Activated CD4-positive, alpha-beta T cell treated with anti-CD3 and anti-CD28 coated beads, Interleukin-2, amount 10 ng/mL, durations not matched to agents 7 days and 5 days (primary cell): ENCODE results near the gene GGT6. TPM values are rescaled to one million over a fixed set of nuclear protein-coding genes. Genes with fewer than 3 reads are reported as not detected.

Source experiments
- CTCF ChIA-PET: fragments of 350-600 bp; sonication (Branson Sonifier 250); formaldehyde crosslinking; loops from one replicate; lab custom pipeline; 2021; ENCODE audit warnings: antibody characterized with exemption; lab: Charles Lee
- POLR2A ChIA-PET: fragments of 350-600 bp; sonication (Branson Sonifier 250); formaldehyde crosslinking; loops from one replicate; lab custom pipeline; 2021; ENCODE audit warnings: antibody characterized with exemption; lab: Charles Lee
- DNase-seq: peaks from one replicate; pipeline ENCODE4 v3.0.0-alpha.2; 2020
- H3K27ac Mint-ChIP-seq: one replicate; pipeline ENCODE4 v1.8.0; 2021; ENCODE audit warnings: mild to moderate bottlenecking, moderate library complexity, mixed read lengths
- H3K27me3 Mint-ChIP-seq: one replicate; pipeline ENCODE4 v1.8.0; 2021; ENCODE audit warnings: mixed read lengths
- H3K36me3 Mint-ChIP-seq: one replicate; pipeline ENCODE4 v1.8.0; 2021; ENCODE audit warnings: low read depth, mixed read lengths
- H3K4me1 Mint-ChIP-seq: one replicate; pipeline ENCODE4 v1.8.0; 2021; ENCODE audit warnings: mixed read lengths
- H3K4me3 Mint-ChIP-seq: one replicate; pipeline ENCODE4 v1.8.0; 2021; ENCODE audit warnings: mild to moderate bottlenecking, moderate library complexity, mixed read lengths
- H3K9me3 Mint-ChIP-seq: one replicate; pipeline ENCODE4 v1.8.0; 2021; ENCODE audit warnings: mixed read lengths
- total RNA-seq, 2 experiments: library from RNA; stranded (reverse); gene quantifications; one replicate each; pipeline ENCODE4 v1.2.3, GENCODE V29; 2021

Gene GGT6
- total RNA-seq, 2 experiments from 2014 or later, result not detected

DNA sequence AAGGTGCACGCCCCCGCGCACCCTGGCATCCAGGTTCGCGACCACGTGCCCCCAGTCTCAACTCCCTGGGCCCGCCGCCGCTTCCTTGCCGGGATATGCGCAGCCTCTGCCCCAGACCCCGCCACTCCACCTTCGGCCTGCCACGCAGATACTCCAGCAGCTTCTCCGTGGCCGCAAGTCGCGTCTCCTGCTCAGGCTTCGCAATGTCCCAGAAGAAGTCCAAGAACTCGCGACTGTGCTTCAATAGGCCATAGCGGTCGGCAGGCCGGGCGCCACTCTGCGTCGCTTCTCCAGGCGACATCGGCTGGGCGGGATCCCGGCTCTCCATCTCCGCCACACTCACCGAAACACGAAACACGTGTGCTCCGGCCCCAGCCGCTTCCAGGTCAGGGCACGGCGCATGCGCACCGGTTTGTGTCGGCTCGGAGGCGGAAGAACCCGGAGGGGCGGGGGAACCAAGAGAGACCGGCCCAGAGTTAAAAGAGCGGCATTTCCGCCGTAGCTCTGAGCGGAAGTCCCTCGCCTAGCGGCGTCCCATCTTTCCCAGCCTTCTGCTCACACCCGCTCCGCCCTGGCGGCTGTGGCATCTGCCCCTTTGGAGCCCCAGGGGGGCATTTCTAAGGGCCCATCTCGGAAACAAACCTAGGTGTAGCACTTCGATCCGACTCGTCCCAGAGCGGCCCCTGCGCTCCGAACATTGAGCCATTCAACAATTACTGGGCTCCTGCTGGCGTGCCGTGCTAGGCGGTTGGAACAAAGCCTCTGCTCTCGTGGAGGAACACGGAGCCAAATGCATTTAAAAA is 5.2 kb downstream of the GGT6 start, which contains the start of gene MYBBP1A:
Gene MYBBP1A (minus strand): TSS at position 388 of the 803 bp plus-strand sequence. CDS start 60 bp downstream, at position 328.
- Mint-ChIP-seq H3K4me1 (peaks cover 30% of the 10 kb centered on the region), H3K4me3 (peak within 1 kb of the TSS; percentile 89), H3K27ac (peak within 1 kb of the TSS; percentile 84), H3K9me3 (no peaks in the 10 kb centered on the region), H3K36me3 (peaks cover 19% of the 10 kb centered on the region), H3K27me3 (no peaks in the 10 kb centered on the region)
- POLR2A ChIA-PET, result no interaction called here
- DNase-seq, result peak; percentile 97
- CTCF ChIA-PET, result interaction anchor here (0.6 to 1.0 kb wide), 3 partner anchors 10 to 215 kb away, joined by 3 to 4 read pairs (median 4); no protein-coding TSS in a partner anchor

DNA sequence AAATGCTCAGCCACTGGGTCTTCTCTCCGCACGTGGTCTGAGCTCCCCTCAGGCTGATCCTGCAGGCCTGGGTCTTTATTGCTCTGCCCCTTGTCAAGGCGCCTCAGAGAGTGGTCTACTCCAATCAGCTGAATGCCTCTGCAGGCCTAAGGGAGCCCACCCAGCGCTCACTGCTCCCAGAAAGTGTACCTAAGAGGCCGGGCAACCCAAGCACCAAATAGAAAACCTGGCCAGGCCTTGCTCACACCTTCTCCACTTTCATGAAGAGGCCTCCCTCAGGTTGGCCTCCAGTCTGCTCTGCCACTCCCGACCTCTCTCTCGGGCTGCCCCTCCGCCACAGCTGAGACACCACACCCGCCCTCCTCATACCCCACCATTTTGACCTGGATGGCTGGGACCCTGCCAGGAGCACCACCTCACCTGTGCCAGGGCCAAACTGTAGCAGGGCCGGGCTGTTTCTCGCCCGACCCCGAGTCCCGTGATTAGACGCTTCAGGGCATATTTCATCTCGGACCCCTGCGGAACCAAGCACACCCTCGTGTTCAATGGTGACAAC is 5.9 kb downstream of the GGT6 start:
- DNase-seq, result no peak
- CTCF ChIA-PET, result interaction anchor here (0.6 to 1.5 kb wide), 2 partner anchors 11 to 216 kb away, joined by 3 to 4 read pairs; no protein-coding TSS in a partner anchor
- peaks cover 20% of the 10 kb centered on the region for H3K36me3 Mint-ChIP-seq
- no peaks in the 10 kb centered on the region for H3K27me3 Mint-ChIP-seq
- no peaks in the 10 kb centered on the region for H3K9me3 Mint-ChIP-seq
- H3K4me1 Mint-ChIP-seq, result peaks cover 30% of the 10 kb centered on the region
- POLR2A ChIA-PET, result no interaction called here
- H3K4me3 Mint-ChIP-seq, result peak overlapping the region; percentile 89
- peak overlapping the region; percentile 84 for H3K27ac Mint-ChIP-seq

DNA sequence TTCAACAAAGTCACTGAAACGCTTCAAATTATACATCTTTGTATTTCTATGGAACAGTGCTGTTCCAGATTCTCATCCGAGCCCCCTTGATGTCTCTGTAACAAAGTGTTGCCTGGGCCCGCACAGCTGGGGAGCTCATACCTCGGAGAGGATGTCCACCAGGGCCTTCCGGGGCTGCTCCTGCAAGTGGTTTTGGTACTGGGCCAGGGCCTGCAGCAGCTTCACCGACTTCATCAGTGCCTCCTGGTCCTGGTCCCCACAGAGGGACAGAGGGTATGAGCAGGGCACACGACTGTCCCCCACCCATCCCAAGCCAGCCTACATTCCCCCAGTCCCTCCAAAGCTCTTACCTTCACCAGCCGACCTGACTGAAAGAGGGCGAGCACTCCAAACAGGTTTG is 6.7 kb downstream of the GGT6 start:
- POLR2A ChIA-PET, result no interaction called here
- Mint-ChIP-seq H3K4me3 (peak overlapping the region; percentile 89), H3K4me1 (peaks cover 30% of the 10 kb centered on the region), H3K36me3 (peaks cover 20% of the 10 kb centered on the region), H3K27me3 (no peaks in the 10 kb centered on the region), H3K27ac (peak overlapping the region; percentile 84), H3K9me3 (no peaks in the 10 kb centered on the region)
- CTCF ChIA-PET, result interaction anchor here (0.6 to 2.5 kb wide), 4 partner anchors 11 to 147 kb away, joined by 3 to 10 read pairs (median 4); no protein-coding TSS in a partner anchor
- DNase-seq, result no peak

DNA sequence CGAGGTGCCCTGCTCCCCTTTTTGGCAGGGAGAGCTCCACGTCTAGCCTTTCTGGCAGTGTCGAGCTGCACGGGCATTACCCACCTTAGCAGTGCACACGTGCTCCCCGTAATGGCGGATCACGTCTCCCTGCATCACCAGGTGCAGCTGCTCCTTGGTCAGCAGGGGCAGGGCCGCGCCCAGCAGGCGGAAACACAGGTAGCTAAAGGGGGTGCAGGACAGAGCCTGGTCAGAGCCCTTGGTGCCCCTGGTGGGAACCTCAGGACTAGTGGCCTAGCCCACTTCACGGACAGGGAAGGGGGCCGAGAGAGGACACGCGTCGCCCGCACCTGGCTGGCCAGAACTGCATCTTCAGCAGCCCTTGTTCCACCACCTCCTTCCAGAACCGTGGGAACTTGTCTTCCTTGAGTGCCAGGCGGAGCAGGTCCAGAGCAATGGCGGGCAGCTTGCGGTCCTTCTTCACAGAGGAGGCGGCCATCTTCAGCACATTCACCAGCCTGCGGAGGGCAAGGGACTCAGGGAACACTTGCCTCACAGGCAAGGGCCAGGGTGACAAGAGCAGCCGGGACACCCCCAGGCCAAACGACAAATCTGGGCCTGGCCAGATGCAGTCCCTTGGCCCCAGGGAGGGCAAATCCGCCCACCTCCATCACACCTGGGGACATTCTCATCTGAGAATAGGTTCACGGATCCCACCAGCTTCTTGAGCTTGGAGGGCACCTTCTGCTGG is 8.4 kb downstream of the GGT6 start:
- Mint-ChIP-seq H3K27ac (no peak overlapping the region), H3K4me1 (peaks cover 30% of the 10 kb centered on the region), H3K4me3 (no peak overlapping the region), H3K27me3 (no peaks in the 10 kb centered on the region), H3K36me3 (peaks cover 24% of the 10 kb centered on the region), H3K9me3 (no peaks in the 10 kb centered on the region)
- CTCF ChIA-PET, result interaction anchor here (1.1 to 2.5 kb wide), 3 partner anchors 11 to 43 kb away, joined by 5 to 10 read pairs (median 5); no protein-coding TSS in a partner anchor
- no peak for DNase-seq
- POLR2A ChIA-PET, result no interaction called here

DNA sequence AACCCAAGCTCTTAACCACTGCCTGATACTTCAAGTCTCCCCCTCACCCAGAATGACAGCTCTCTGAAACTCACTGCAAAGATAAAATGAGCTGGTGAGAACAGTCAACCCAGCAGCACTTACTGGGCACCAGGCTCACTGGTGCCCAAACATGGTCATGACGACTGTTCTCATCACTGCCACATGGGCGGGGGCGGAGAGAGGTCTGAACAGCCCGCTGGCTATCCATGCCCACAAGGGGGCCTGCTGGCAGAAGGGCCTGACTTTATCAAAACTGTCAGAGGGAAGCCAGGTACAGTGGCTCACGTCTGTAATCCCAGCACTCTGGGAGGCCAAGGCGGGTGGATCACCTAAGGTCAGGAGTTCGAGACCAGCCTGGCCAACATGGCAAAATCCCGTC is 9.2 kb downstream of the GGT6 start:
- Mint-ChIP-seq H3K27me3 (no peaks in the 10 kb centered on the region), H3K36me3 (peaks cover 24% of the 10 kb centered on the region), H3K27ac (no peak overlapping the region), H3K9me3 (no peaks in the 10 kb centered on the region), H3K4me3 (no peak overlapping the region), H3K4me1 (peaks cover 23% of the 10 kb centered on the region)
- POLR2A ChIA-PET, result no interaction called here
- CTCF ChIA-PET, result interaction anchor here (1.1 to 1.3 kb wide), 2 partner anchors 12 to 42 kb away, joined by 5 read pairs; no protein-coding TSS in a partner anchor
- no peak for DNase-seq

DNA sequence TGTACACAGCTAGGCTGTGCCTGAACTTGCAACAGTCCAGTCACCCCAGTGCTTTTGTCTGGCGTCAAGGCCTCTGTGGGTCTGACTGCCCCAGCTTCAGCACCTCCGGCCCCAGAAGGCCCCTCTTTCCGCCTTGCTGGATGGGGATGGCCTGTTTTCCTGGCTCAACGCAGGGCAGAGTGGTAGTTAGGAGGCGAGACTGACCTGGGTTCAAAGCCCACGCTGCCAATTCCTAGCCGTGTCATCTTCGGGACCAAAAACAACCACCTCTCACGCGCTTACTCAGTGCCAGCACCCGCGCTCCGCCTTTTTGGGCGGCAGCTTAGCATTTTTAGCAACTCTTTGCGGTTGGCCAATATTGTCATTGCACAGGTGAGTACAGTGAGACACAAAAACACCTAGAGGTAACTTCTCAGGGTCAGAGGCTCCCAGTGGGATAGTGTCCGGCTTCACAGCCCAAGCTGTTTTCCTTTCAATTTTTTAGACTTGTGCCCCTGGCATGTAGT is 9.8 kb downstream of the GGT6 start:
- POLR2A ChIA-PET, result no interaction called here

DNA sequence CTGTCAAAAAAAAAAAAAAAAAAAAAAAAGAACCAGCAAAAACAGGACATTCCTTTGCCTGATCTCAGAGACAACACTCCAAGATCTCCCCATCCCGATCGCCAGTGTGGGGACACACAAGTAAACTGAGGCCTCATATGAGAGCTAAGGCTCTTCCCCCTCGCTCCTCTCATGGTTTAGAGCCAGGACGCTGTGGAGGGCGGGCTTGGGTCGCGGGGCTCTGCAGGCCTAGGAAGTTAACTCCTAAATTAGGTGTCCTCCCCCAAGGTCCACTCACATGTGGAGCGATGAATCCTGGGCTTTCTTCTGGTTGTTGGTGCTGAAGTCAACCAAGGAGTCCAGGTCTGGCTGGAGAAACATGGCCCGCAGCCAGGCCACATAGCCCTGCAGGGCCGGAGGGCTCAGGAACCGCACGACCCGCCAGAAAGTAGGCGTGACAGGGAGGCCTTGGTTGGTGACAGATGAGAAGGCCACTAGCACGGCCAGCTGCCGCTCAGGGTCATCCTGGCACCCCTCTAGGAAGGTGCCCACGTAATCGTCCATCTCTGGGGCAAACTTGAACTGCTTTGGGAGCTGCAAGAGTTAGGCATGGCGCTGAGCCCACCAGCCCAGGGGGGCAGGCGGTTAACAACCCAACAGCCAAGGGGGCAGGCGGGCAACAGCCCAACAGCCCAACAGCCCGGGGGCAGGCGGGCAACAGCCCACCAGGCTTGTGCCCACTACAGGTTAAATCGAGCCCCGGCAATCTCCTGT is 10.4 kb downstream of the GGT6 start:
- no peaks in the 10 kb centered on the region for H3K9me3 Mint-ChIP-seq
- H3K4me1 Mint-ChIP-seq, result peaks cover 15% of the 10 kb centered on the region
- no peaks in the 10 kb centered on the region for H3K27me3 Mint-ChIP-seq
- no peak for DNase-seq
- ChIA-PET POLR2A (interaction anchor here (0.6 kb wide), 1 partner anchor 160 kb away, joined by 5 read pairs; no protein-coding TSS in a partner anchor), CTCF (interaction anchor here (0.6 to 1.3 kb wide), 2 partner anchors 10 to 350 kb away, joined by 3 read pairs; partner anchors contain the start of gene GGT6)
- no peak overlapping the region for H3K27ac Mint-ChIP-seq
- H3K4me3 Mint-ChIP-seq, result no peak overlapping the region
- H3K36me3 Mint-ChIP-seq, result peaks cover 24% of the 10 kb centered on the region

More for the DNA sequence above, 9.8 kb downstream of the GGT6 start:
- Mint-ChIP-seq H3K4me1 (peaks cover 18% of the 10 kb centered on the region), H3K4me3 (no peak overlapping the region), H3K27me3 (no peaks in the 10 kb centered on the region), H3K27ac (no peak overlapping the region), H3K9me3 (no peaks in the 10 kb centered on the region), H3K36me3 (peaks cover 24% of the 10 kb centered on the region)
- no peak for DNase-seq
- CTCF ChIA-PET, result interaction anchor here (1.3 kb wide), 1 partner anchor 10 kb away, joined by 3 read pairs; the partner anchor contains the start of gene GGT6

DNA sequence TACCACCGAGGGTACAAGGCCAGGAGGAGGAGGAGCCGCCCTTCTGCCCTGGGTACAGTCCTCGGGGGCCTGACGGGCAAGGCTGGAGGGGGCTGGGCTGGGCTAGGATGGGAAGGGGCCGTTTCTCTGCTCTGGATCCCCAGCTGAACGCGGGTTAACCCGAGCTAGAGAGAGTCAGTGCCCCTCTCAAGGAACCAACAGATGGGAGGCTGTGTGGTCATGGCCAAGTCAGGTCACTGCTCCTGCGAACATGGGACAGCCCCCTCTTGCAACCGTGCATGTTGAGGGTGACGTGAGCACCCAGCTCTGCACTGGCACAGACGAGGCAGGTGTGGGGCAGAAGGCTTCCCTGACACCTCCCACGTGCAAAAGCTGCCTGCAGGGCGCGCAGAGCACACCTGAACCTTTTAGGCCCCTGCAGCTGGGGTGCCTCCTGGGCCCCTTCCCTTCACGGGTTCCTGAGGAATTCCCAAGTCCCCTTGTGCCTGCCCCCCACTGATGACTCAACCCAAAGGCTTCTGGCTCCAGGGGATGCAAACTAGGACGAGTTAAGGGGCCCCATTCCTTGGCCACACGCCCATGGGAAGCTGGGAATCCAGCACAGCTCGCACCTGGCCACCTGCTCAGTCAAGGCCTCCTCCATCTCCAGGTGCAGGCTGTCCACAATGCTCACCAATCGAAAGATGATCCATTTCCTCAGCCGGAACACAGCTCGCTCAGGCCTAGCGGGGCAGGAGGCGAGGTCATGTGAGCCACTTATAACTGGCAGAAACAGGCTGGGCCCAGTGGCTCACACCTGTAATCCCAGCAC is 11.5 kb downstream of the GGT6 start:
- peaks cover 7% of the 10 kb centered on the region for H3K4me1 Mint-ChIP-seq
- H3K27ac Mint-ChIP-seq, result no peak overlapping the region
- H3K9me3 Mint-ChIP-seq, result no peaks in the 10 kb centered on the region
- no peak for DNase-seq
- ChIA-PET CTCF (interaction anchor here (0.5 to 0.6 kb wide), 2 partner anchors 126 to 349 kb away, joined by 3 read pairs; no protein-coding TSS in a partner anchor), POLR2A (no interaction called here)
- H3K27me3 Mint-ChIP-seq, result no peaks in the 10 kb centered on the region
- H3K4me3 Mint-ChIP-seq, result no peak overlapping the region
- peaks cover 21% of the 10 kb centered on the region for H3K36me3 Mint-ChIP-seq

DNA sequence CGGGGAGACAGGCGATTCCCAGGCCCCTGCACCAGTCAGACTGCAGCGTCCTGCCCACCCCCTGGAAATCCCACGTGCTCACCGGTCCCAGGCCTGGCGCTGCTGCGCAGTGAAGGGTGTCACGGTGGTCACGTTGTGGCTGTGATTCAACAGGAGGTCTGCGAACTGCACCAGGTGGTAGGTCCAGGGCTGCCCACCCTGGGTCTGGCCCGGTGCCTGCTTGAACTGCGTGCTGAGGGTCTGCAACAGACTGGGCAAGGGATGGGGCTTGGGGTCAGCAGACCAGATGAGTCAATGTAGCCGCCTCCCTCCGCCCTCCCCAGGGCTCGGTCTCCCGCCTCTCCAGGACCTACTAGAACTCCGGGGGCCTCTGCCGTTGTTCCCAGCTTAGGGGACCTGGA is 12.3 kb downstream of the GGT6 start:
- peaks cover 21% of the 10 kb centered on the region for H3K36me3 Mint-ChIP-seq
- ChIA-PET POLR2A (no interaction called here), CTCF (no interaction called here)

DNA sequence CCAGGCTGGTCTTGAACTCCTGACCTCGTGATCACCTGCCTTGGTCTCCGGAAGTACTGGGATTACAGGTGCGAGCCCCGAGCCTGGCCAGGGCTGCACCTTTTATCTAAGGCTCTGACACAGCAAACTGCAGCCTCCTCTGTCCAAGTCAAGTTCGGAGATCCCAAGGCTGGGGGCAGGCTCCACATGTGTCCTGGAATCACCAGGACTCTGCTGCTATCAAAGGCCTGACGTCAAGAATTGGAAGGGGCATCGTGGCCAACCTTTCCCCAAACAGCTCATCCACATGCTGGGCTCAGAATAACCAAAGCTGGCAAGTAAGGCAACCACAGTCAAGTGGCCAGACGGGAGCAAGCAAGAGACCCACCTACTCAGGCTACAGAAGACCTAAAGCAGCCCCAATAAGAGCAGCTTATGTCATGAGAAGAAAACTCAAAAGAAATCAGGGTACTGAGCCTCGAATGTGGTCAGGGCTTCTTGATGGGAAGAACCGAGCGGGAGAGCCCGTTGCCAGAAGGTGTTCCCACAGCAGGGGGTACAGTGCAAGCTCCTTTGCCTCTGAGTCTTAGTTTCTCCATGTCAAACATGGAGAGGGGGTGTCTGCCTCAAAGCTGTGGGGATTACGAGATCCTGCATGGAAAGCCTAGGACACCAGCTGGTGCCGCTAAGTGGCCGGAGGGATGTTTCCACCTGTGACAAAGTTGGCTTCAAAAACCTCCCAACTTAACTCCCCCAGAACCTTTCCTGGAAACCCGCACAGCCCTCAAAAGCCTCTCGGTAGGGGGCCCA is 13.1 kb downstream of the GGT6 start:
- no peak overlapping the region for H3K27ac Mint-ChIP-seq
- DNase-seq, result no peak
- peaks cover 22% of the 10 kb centered on the region for H3K36me3 Mint-ChIP-seq
- H3K4me1 Mint-ChIP-seq, result peaks cover 2% of the 10 kb centered on the region
- H3K4me3 Mint-ChIP-seq, result no peak overlapping the region
- H3K9me3 Mint-ChIP-seq, result no peaks in the 10 kb centered on the region
- H3K27me3 Mint-ChIP-seq, result no peaks in the 10 kb centered on the region
- ChIA-PET POLR2A (no interaction called here), CTCF (interaction anchor here (0.6 kb wide), 2 partner anchors 18 to 54 kb away, joined by 3 to 5 read pairs; no protein-coding TSS in a partner anchor)

More for the DNA sequence above, 12.3 kb downstream of the GGT6 start:
- Mint-ChIP-seq H3K27ac (no peak overlapping the region), H3K9me3 (no peaks in the 10 kb centered on the region), H3K4me3 (no peak overlapping the region), H3K27me3 (no peaks in the 10 kb centered on the region), H3K4me1 (peaks cover 2% of the 10 kb centered on the region)
- no peak for DNase-seq
